HTERT RPE-1 (cell line): Measurements from ENCODE around the gene CDH16.

Source experiments
- in situ Hi-C: fragments of 300-500 bp; cut with MboI; formaldehyde crosslinking; loops from 4 replicates; pipeline ENCODE4 v1.14.3; 2020; ENCODE audit warnings: low sequenced_read_pairs

The CDH16 gene

DNA sequence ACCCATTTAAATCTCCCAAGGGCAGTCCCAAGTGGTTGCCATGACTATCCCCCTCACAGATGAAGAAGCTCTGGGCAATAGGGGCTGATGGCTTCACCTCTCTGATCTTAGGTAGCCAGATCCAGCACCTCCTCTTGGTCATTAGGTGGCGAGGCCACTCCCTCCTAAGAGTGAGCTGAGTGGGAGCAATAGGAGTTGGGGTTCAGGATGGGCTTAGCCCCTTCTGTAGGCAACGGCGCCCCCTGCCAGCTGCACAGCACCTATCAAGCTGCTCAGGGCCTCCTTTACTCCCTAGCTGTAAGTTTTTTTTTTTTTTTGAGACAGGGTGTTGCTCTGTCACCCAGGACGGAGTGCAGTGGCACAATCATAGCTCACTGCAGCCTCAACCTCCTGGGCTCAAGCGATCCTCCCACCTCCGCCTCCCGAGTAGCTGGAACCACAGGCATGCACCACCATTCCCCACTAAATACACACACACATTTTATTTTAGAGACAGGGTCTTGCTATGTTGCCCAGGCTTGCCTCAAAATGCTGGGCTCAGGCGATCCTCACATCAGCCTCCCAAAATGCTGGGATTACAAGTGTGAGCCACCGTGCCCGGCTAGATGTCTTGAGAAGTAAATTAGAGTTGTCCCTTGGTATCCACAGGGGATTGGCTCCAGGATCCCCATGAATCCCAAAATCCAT, 10.2 kb upstream of the CDH16 start:
- in situ Hi-C loops, result no loop called here

GRCh38 chr16:66927918-66928649, 9.4 kb upstream of the CDH16 start:
- in situ Hi-C loops, result no loop called here

GRCh38 chr16:66926961-66927436, 8.3 kb upstream of the CDH16 start:
- in situ Hi-C loops, result no loop called here

DNA sequence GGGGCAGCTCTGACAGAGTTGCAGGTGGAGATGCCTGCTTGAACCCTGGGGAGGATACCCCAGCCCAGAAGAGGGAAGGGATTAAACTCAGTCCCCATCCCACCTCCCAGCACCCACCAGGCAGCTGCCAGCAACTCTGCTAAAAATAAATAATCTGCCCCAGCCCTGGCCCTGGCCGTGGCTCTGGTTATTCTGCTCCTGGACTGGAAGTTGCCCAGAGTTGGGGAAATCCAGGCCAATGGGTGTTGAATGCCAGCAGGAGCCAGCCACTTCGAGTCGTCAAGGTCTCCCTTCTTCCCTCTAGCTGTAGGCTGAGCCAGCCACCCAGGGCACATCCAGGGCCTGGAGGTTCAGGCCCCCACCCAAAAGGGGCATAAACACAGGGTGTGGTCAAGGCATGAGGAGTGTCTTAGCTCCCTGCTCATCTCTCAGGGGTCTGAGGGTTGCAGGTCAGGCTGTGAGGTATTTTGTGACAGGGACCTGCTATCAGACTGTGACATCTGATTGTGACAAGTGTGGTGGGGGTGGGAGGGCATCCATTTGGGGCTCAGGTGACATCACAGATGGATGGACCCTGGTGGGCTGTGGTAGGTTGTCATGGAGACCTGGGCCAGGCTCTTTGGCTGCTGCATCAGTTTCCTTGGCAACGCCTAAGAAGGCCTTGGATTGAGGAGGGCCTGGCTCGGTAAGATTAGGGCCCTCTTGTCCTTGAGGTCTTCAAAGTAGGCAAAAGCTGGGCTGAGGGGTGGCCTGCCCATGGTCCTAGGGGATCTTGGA, 7.7 kb upstream of the CDH16 start:
- in situ Hi-C loops, result no loop called here

- in situ Hi-C loops, result no loop called here
Observed at GRCh38 chr16:66925322-66925840, 6.7 kb upstream of the CDH16 start, which contains the start of gene RRAD. Gene RRAD, minus strand, starts transcription at chr16:66925535. Its CDS starts 356 bp downstream, at chr16:66925179.

GRCh38 chr16:66924527-66925321, 6.0 kb upstream of the CDH16 start:
- in situ Hi-C loops, result no loop called here

GRCh38 chr16:66923866-66924265, 5.2 kb upstream of the CDH16 start:
- in situ Hi-C loops, result no loop called here

DNA sequence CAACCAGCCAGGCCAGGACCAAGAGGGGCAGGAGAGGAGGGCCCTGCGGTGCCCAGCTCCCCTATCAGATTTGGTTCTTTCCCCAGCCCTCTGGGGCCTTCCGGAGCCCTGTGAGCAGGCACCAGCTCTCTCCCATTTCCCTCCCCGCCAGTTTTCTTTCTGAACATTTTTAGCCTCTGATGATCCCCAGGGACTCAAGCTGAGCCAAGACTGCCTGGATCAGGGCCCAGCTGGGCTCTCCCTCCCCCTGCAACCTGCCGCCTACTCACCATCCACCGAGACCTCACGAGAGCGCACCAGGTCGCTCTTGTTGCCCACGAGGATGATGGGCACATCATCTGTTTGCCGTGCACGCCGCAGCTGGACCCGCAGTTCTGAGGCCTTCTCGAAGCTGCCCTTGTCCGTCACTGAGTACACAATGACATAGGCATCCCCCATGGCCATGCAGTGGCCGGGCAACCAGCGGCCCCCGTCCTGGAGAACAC, 4.6 kb upstream of the CDH16 start:
- in situ Hi-C loops, result no loop called here

DNA sequence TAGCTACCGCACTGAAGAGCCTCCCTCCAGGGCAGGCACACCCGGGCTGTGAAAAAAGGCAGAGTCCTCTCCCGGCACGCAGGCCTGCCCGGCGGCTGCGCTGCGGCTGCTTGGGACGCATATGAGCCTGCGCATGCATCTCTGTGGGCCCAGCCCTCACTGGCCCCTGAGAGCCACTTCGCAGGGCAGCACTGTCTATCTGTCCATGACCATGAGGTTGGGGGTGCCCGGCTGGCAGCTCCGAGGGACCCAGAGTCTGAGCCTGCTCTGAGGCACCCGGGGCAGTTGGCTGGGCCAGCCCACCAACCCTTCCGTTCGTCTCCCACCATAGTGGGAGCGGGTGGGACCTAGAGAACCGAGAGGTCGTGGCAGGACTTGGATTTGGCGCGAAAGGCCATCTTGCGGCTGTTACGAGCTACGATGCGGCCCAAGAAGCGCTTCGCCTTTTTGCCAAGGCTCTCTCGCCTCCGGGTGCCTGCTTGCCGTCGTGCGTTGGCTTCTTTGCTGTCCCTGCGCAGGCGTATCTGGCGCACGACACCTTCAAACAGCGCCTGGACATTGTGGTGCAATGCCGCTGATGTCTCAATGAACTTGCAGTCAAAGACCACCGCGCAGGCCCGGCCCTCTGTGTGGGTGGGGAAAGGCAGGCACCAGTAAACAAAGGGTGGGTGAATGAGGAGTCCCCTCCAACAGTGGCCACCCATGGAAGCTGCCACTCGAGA, 3.2 kb upstream of the CDH16 start:
- in situ Hi-C loops, result no loop called here

DNA sequence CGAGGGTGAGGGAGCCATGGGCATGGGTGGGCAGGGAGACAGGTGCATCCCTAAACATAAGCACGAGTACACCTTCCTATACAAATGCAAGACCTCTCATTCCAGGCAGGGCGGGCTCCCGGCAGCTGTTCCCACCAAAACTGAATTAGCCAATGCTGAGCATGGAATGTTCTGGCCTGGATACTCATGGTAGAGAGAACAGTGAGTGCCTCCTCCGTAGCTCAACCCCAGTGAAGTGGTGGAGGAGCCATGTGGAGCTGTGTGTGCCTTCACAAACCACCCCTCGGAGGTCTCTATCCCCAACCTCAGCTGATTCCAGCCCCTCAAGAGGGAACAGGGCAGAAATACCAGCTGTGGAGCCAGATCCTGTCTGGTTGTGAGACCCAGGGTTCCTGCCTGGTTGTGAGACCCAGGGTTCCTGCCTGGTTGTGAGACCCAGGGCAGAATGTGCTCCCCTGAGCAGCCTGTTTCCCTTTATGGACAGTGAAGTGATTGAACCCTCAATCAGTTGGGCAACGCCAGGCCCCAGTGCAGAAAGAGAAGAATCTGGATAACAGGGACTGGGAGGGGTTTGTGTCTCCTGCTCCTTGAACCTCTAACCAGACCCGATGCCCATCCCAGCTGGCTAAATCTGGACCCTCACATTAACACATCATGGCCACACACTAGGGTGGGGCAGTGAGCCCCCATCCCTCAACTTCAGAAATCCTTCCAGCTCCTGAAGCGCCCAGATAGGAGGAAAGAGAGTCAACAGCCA, 2.4 kb upstream of the CDH16 start:
- in situ Hi-C loops, result no loop called here

- in situ Hi-C loops, result no loop called here
Observed at GRCh38 chr16:66920299-66920590, 1.6 kb upstream of the CDH16 start.

DNA sequence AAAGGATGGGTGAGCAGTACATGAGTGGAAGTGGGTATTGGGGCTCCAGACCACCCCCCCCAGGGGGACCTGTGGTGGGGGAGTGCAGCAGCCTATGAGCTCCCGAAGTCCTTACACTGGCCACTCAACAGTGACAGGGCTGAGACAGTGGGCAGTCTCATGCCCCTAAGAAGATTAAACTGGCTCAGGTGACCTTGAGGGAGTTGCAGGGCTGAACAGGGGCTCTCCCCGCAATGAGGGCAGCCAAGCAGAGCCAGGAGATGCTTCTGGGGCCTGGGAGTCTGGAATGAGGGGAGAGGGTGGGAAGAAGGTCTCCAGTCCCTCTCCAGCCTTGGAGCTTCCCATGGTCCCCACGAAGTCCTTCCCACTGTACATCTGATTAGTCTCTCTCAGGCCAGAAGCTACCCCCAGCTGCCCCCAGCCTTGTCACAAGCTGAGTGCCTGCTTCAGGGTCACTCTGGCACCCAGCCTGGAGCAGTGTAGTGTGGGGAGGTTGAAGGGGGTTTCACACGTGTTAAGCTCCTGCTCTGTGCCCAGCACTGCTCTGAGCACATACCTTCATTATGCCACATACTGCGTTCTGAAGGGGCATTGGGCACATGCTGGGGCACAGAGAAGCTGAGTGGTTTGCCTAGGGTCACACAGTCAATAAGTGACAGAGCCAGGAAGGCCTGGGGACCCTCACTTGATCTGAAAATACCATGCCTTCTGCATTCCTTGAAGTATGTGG, 1.0 kb upstream of the CDH16 start:
- in situ Hi-C loops, result no loop called here

DNA sequence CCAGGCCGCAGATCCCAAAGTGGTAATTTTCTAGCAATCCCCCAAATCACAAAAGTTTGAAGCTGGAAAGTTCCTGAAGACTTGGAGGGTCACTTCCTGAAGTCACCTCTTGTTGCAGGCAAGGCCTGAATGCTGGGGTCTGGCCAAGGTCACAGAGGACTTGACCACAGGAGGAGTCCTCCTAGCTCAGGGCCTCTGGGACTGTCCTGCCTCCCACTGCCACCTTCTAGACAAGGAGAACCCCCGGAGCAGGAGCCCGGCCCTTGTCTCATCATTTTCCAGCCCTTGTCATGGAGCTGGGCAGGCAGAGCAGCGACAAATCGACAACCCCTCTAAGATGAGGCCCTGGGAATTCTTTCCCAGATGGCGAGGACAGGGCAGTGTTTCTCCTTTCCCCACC, 330 bp downstream of the CDH16 start:
- in situ Hi-C loops, result no loop called here

DNA sequence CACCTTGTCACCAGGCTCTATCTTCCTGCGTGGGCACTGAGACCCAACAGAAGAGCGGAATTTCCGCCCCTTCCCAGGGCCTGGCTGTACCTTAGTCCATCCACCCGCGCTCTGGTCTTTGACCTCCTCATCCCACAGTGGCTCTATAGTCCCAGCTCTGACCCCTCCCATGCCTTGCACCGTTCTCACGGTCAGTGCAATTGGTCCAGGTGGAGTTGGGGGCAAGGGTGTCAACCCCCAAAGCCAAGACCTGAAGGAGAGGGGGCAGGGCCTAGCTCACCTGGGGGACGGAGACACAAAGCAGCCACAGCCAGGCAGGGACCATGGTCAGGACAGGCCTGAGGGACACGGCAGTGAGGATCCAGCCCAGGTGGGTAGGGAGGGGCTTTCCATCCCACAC, 944 bp downstream of the CDH16 start:
- in situ Hi-C loops, result no loop called here

GRCh38 chr16:66916518-66916917, 2.2 kb downstream of the CDH16 start:
- in situ Hi-C loops, result no loop called here

DNA sequence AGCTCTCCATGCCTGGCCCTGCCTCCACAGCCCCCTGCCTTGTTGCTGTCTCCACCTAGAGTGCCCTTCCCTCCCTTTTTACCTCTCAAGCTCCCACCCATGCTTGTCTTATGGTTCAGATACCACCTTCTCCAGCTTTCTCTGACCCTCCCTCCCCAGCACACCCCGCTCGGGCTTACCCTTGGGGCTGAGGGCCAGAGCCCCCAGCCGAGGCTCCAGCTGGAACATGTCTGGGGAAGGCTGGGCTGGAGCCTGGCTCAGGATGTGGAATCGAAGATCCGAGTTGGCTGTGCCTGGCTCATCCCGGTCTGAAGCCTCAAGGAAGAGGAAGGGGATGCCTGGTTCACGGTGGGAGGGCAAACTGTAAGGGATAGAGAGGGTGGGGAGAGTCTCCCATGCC, 3.6 kb downstream of the CDH16 start:
- in situ Hi-C loops, result no loop called here

GRCh38 chr16:66914541-66914940, 4.1 kb downstream of the CDH16 start:
- in situ Hi-C loops, result no loop called here

GRCh38 chr16:66913711-66914110, 5.0 kb downstream of the CDH16 start:
- in situ Hi-C loops, result no loop called here

DNA sequence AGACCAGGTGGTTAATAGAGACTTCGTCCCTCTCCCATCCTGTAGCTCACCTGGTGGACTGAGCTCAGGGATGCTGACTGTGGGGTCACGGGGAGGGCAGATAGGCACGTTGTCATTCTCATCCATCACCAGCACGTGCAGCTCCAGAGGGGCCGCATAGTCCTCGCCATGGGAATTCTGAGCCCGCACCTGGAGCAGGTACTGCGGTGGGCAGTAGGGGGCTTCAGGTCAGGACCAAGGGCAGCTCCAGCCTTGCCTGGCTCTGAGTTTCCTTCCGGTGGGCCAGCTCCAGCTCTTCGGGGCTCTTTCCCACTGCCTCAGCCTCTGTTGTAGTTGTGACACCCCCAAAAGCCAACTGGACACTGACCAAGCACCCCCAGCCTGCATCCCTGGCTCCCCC, 5.6 kb downstream of the CDH16 start:
- in situ Hi-C loops, result no loop called here
